ENCODE data around the gene TBX5.

- TF ChIP-seq CTCF (IDR thresholded peaks at IDR 0.05), result no peak
- TF ChIP-seq EZH2 (IDR thresholded peaks at IDR 0.05; ENCODE audit: borderline replicate concordance, insufficient read depth, low read depth, low read length, poor library complexity, severe bottlenecking), result no peak
Observed at GRCh38 chr12:114360485-114360884, 45.5 kb downstream of the TBX5 start.

Data from B cell (primary cell).